Measurements from ENCODE around the gene SEC14L1. TPM values are rescaled to one million over a fixed set of nuclear protein-coding genes. Genes with fewer than 3 reads are reported as not detected.

Gene SEC14L1
- total and polyA plus RNA-seq, 2 of the 8 experiments (the other 6 are each of a cell fraction or from before 2014, with no cell fraction given): 27.2 to 74.4 TPM

DNA sequence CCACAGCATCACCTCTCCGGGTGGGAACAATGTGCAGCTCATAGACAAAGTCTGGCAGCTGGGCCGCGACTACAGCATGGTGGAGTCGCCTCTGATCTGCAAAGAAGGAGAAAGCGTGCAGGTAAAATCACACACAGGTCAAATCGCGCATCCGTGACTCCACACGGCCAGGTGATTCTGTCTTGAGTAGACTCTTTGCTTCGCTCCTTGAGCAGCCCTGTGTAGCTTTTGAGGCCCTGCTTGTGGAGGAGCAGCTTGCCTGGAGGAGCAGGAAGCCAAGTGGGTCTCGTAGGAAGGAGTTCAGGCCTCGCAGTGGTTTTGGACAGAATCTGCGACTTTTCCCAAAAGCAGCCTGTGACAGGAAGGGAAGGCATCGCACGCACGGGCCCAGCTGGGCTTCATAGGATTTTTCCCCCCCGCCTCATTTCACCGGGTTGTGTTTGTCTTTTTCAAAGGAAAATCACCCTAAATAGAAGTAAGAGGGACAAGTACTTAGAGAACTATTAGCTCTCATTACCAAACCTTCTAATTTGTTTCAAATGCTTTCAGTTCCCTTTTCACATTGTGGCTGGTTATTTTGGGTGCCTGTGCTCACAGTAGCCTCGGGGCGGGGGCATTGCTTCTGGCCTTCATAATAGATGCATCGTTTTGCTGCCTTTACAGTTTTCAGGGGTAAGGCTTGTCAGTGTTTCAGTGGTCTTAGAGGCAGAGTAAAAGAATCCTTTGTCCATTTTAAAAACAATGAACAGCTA is 71.5 kb downstream of the SEC14L1 start:
- no peak overlapping the region for H2BK120ac ChIP-seq (replicated peaks; ENCODE audit: low read depth, low read length)
- WGBS, 2 experiments (ENCODE audit: extremely low coverage in 1 of 2, insufficient coverage in 1 of 2, insufficient read length in 1 of 2, insufficient replicate concordance in 2 of 2, low coverage in 1 of 2, low lambda C conversion rate in 2 of 2, missing lambda C conversion rate in 1 of 2): 98% methylated on average over 17 of the region's 21 CpGs; no CpG with 5 or more reads in 1 of the 2 experiments
- no peaks in the 10 kb centered on the region for H3K79me1 ChIP-seq (ENCODE audit: low read depth, low read length)
- H3K9ac ChIP-seq (replicated peaks in 1 of 4; ENCODE audit: extremely low read depth in 1 of 4, low read depth in 3 of 4, low read length in 3 of 4): no peak overlapping the region
- H3K4me1 ChIP-seq (replicated peaks in 1 of 4; ENCODE audit: control insufficient read depth in 3 of 4, insufficient read depth in 4 of 4, low read length in 3 of 4): no peaks in the 10 kb centered on the region; a peak in 2 of 7 replicates
- POLR2A ChIA-PET (ENCODE audit: partially characterized antibody): interaction anchor here (0.9 kb wide), 1 partner anchor 12 kb away, joined by 3 read pairs; no protein-coding TSS in a partner anchor
- no peak overlapping the region for H2BK15ac ChIP-seq (ENCODE audit: low read length)
- H4K8ac ChIP-seq (ENCODE audit: extremely low read depth, insufficient read depth, low read length): no peak overlapping the region
- H4K20me1 ChIP-seq (replicated peaks in 1 of 2; ENCODE audit: control insufficient read depth in 1 of 2, insufficient read depth in 2 of 2, low read length in 2 of 2): peaks cover 0 to 10% of the 10 kb centered on the region in 2 experiments
- no peak overlapping the region for H3K14ac ChIP-seq (ENCODE audit: insufficient read length)
- no peaks in the 10 kb centered on the region for H3K27me3 ChIP-seq (replicated peaks in 1 of 4; ENCODE audit: control insufficient read depth in 3 of 4, extremely low read depth in 1 of 4, insufficient read depth in 3 of 4, low read length in 3 of 4)
- DNase-seq (ENCODE audit: low read depth in 1 of 2, low spot score in 2 of 2): no peak
- H3K4ac ChIP-seq (replicated peaks; ENCODE audit: insufficient read length, low read depth, low read length): no peak overlapping the region
- no peak overlapping the region for H2BK12ac ChIP-seq (ENCODE audit: low read depth, low read length)
- H2BK5ac ChIP-seq (ENCODE audit: low read depth, low read length): no peak overlapping the region
- H4K5ac ChIP-seq (ENCODE audit: insufficient read length, low read depth, low read length): no peak overlapping the region
- no peak overlapping the region for H2BK20ac ChIP-seq (ENCODE audit: low read length)
- TF ChIP-seq EGR1 (IDR thresholded peaks at IDR 0.05; ENCODE audit: borderline replicate concordance, low read depth, low read length): no peak
- H3K4me3 ChIP-seq (ENCODE audit: extremely low read depth in 1 of 4, insufficient read depth in 2 of 4, low read depth in 3 of 4, low read length in 4 of 4): no peak overlapping the region
- no peak overlapping the region for H4K91ac ChIP-seq (replicated peaks; ENCODE audit: insufficient read length, low read length)
- H3K18ac ChIP-seq (ENCODE audit: extremely low read depth, low read length): no peak overlapping the region
- no peak overlapping the region for H3K4me2 ChIP-seq (ENCODE audit: insufficient read depth in 1 of 2, low read depth in 2 of 2, low read length in 2 of 2)
- H2AFZ ChIP-seq (ENCODE audit: low read length): no peak overlapping the region
- CTCF ChIA-PET (ENCODE audit: partially characterized antibody): interaction anchor here (0.9 to 5.7 kb wide), 15 partner anchors 12 to 211 kb away, joined by 3 to 31 read pairs (median 3); no protein-coding TSS in a partner anchor
- no peak overlapping the region for H3K23ac ChIP-seq (ENCODE audit: insufficient read length)
- peaks cover 4% of the 10 kb centered on the region; the same call in 1 of the 2 replicates for H3K23me2 ChIP-seq (ENCODE audit: low read depth, low read length)
- H3K56ac ChIP-seq (replicated peaks; ENCODE audit: insufficient read length, low read depth, low read length): no peak overlapping the region
- no peaks in the 10 kb centered on the region for H3K79me2 ChIP-seq (ENCODE audit: control insufficient read depth in 1 of 2, insufficient read depth in 2 of 2, low read length in 2 of 2)
- H2AK5ac ChIP-seq (ENCODE audit: low read depth, low read length): no peak overlapping the region
- peaks cover 17 to 50% (median 34%) of the 10 kb centered on the region in 4 experiments for H3K36me3 ChIP-seq (ENCODE audit: control insufficient read depth in 2 of 4, insufficient read depth in 4 of 4, low read length in 3 of 4)
- no peaks in the 10 kb centered on the region for H3K9me3 ChIP-seq (ENCODE audit: insufficient read depth in 2 of 2, low read depth in 1 of 2, low read length in 1 of 2)
- no peak overlapping the region for H3K27ac ChIP-seq (ENCODE audit: low read depth, low read length)
- no peak for FAIRE-seq
